ENCODE results near the gene HES7.

HES7 gene

DNA sequence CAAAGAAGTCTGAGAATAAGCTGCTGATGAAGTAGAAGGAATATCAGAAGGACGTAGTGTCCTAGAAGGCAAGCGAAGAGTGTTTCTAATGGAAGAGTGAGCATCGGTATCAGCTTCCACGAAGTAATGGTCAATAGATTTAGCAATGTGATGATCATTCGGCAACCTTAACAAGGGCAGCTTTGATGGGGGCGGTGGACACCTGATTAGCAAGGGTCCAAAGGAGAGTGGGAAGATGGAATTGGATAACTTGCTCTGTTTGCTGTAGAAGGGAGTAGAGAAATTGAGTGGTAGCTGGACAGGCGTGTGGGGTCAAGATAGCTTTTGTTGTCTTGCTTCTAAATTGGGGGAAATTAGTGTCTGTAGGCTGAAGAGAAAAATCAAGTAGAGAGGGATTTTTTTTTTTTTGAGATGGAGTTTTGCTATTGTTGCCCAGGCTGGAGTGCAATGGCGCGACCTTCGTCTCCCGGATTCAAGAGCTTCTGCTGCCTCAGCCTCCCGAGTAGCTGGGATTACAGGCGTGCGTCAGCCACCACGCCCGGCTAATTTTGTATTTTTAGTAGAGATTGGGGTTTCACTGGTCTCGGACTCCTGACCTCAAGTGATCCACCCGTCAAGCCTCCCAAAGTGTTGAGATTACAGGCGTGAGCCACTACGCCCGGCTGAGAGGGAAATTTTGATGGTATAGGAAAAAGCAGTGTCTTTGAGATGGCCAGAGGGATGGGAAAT, 13.9 kb upstream of the HES7 start:
- H3K4me3 ChIP-seq (ENCODE audit: low read length) = peak overlapping the region; percentile 97
- no peaks in the 10 kb centered on the region for H4K20me1 ChIP-seq (ENCODE audit: insufficient read depth, low read length)
- TF ChIP-seq, protein P1, sequence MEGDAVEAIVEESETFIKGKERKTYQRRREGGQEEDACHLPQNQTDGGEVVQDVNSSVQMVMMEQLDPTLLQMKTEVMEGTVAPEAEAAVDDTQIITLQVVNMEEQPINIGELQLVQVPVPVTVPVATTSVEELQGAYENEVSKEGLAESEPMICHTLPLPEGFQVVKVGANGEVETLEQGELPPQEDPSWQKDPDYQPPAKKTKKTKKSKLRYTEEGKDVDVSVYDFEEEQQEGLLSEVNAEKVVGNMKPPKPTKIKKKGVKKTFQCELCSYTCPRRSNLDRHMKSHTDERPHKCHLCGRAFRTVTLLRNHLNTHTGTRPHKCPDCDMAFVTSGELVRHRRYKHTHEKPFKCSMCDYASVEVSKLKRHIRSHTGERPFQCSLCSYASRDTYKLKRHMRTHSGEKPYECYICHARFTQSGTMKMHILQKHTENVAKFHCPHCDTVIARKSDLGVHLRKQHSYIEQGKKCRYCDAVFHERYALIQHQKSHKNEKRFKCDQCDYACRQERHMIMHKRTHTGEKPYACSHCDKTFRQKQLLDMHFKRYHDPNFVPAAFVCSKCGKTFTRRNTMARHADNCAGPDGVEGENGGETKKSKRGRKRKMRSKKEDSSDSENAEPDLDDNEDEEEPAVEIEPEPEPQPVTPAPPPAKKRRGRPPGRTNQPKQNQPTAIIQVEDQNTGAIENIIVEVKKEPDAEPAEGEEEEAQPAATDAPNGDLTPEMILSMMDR (IDR thresholded peaks at IDR 0.05; ENCODE audit: low read depth, low read length) = no peak
- TF ChIP-seq EZH2phosphoT487 (IDR thresholded peaks at IDR 0.05; ENCODE audit: low read depth) = no peak
- no peaks in the 10 kb centered on the region for H3K9me3 ChIP-seq (ENCODE audit: insufficient read depth, low read length)
- H2AFZ ChIP-seq (ENCODE audit: low read depth, low read length) = peak overlapping the region; percentile 92
- H3K36me3 ChIP-seq (replicated peaks; ENCODE audit: low read depth, low read length) = no peaks in the 10 kb centered on the region
- peak overlapping the region; percentile 92; the same call in 1 of the 2 replicates for H3K27ac ChIP-seq (ENCODE audit: low read length)
- H3K9ac ChIP-seq (ENCODE audit: low read length) = peak overlapping the region; percentile 77
- H3K79me2 ChIP-seq (ENCODE audit: low read length) = no peaks in the 10 kb centered on the region
- H3K27me3 ChIP-seq (ENCODE audit: low read depth, low read length) = no peaks in the 10 kb centered on the region
- H3K4me1 ChIP-seq (ENCODE audit: low read length) = peaks cover 5% of the 10 kb centered on the region; the same call in 1 of the 2 replicates
- H3K4me2 ChIP-seq (ENCODE audit: low read length) = peak overlapping the region; percentile 92

DNA sequence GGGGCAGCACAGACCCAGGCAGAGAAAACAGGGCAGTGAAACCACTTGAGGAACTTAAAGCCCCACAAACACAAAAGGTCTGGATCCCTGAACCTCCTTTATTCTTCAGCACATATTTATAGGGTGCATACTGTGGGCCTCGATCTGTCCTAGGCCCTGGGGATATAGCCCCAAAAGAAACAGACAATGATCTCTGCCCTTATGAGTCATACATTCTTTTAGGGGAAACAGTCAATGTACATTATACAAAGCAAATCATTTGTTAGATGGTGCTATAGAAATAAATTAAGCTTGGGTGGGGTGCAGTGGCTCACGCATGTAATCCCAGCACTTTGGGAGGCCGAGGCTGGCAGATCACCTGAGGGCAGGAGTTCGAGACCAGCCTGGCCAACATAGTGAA, 10.0 kb upstream of the HES7 start:
- no peaks in the 10 kb centered on the region for H3K36me3 ChIP-seq (replicated peaks; ENCODE audit: low read depth, low read length)
- H2AFZ ChIP-seq (ENCODE audit: low read depth, low read length) = no peak overlapping the region
- H3K4me1 ChIP-seq (ENCODE audit: low read length) = peaks cover 5% of the 10 kb centered on the region; the same call in 1 of the 2 replicates
- no peak overlapping the region for H3K9ac ChIP-seq (ENCODE audit: low read length)
- H3K79me2 ChIP-seq (ENCODE audit: low read length) = no peaks in the 10 kb centered on the region
- no peak overlapping the region for H3K27ac ChIP-seq (ENCODE audit: low read length)
- H4K20me1 ChIP-seq (ENCODE audit: insufficient read depth, low read length) = no peaks in the 10 kb centered on the region
- no peak overlapping the region for H3K4me3 ChIP-seq (ENCODE audit: low read length)
- no peak overlapping the region for H3K4me2 ChIP-seq (ENCODE audit: low read length)
- TF ChIP-seq, protein P1 (IDR thresholded peaks at IDR 0.05; ENCODE audit: low read depth, low read length) = no peak
- TF ChIP-seq EZH2phosphoT487 (IDR thresholded peaks at IDR 0.05; ENCODE audit: low read depth) = no peak
- no peaks in the 10 kb centered on the region for H3K9me3 ChIP-seq (ENCODE audit: insufficient read depth, low read length)
- 0 out of 2 replicates have a peak, but pooled peaks cover 4% of the 10 kb centered on the region for H3K27me3 ChIP-seq (ENCODE audit: low read depth, low read length)

DNA sequence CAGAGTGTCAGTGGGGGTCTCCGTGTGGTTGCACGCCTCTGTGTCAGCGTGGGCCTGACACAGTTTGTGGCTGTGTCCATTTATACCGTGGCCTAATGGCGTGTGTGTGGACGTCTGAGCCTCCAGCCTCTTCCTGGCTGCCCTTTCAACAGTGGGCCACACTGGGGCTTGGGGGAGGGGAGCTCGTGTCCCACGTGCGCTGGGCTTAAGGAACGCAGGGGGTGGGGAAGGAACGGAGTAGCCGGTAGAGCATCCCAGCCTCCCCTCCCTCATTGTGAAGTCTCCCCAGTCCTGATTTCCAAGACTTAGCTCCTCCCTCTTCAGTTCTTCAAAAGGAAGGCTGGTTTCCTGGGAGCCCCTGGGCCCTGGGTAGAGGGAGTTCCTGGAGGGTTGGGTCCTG, 9.5 kb upstream of the HES7 start:
- Histone ChIP-seq H3K79me2 (ENCODE audit: low read length) (no peaks in the 10 kb centered on the region), H2AFZ (ENCODE audit: low read depth, low read length) (no peak overlapping the region), H3K9me3 (ENCODE audit: insufficient read depth, low read length) (no peaks in the 10 kb centered on the region), H3K27ac (ENCODE audit: low read length) (no peak overlapping the region), H3K36me3 (replicated peaks; ENCODE audit: low read depth, low read length) (no peaks in the 10 kb centered on the region), H3K4me3 (ENCODE audit: low read length) (no peak overlapping the region), H3K9ac (ENCODE audit: low read length) (no peak overlapping the region), H3K4me1 (ENCODE audit: low read length) (peaks cover 5% of the 10 kb centered on the region; the same call in 1 of the 2 replicates), H3K27me3 (ENCODE audit: low read depth, low read length) (0 out of 2 replicates have a peak, but pooled peaks cover 4% of the 10 kb centered on the region), H4K20me1 (ENCODE audit: insufficient read depth, low read length) (no peaks in the 10 kb centered on the region), H3K4me2 (ENCODE audit: low read length) (no peak overlapping the region)
- TF ChIP-seq EZH2phosphoT487 (IDR thresholded peaks at IDR 0.05; ENCODE audit: low read depth) = no peak
- TF ChIP-seq, protein P1 (IDR thresholded peaks at IDR 0.05; ENCODE audit: low read depth, low read length) = no peak

DNA sequence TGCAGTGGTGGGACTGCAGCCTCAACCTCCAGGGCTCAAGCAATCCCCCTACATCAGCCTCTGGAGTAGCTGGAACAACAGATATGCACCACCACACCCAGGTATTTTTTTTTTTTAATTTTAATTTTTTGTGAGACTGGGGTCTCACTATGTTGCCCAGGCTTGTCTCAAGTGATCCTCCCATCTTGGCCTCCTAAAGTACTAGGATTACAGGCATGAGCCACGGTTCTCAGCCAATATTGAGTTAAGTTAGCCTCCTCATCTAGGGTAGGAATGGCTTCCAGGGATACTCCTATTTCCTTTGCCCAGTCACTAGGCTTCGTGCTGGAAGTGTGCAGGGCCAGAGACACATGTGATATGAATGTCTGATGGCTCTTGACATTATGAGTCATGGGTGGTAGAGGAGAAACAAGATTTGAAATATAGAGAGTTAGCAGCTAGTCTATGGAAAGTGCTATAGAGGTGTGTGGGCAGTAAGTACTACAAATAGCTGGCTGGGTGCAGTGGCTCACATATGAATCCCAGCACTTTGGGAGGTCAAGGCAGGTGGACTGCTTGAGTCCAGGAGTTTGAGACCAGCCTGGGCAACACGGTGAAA, 8.0 kb upstream of the HES7 start:
- 0 out of 2 replicates have a peak, but pooled peaks cover 4% of the 10 kb centered on the region for H3K27me3 ChIP-seq (ENCODE audit: low read depth, low read length)
- 0 out of 2 replicates have a peak, but pooled peaks cover 4% of the 10 kb centered on the region for H3K4me1 ChIP-seq (ENCODE audit: low read length)
- no peaks in the 10 kb centered on the region for H3K79me2 ChIP-seq (ENCODE audit: low read length)
- H3K4me2 ChIP-seq (ENCODE audit: low read length) = no peak overlapping the region
- no peaks in the 10 kb centered on the region for H4K20me1 ChIP-seq (ENCODE audit: insufficient read depth, low read length)
- no peak for TF ChIP-seq EZH2phosphoT487 (IDR thresholded peaks at IDR 0.05; ENCODE audit: low read depth)
- TF ChIP-seq, protein P1 (IDR thresholded peaks at IDR 0.05; ENCODE audit: low read depth, low read length) = no peak
- no peak overlapping the region for H3K9ac ChIP-seq (ENCODE audit: low read length)
- no peak overlapping the region for H3K27ac ChIP-seq (ENCODE audit: low read length)
- H3K9me3 ChIP-seq (ENCODE audit: insufficient read depth, low read length) = no peaks in the 10 kb centered on the region
- no peak overlapping the region for H3K4me3 ChIP-seq (ENCODE audit: low read length)
- H3K36me3 ChIP-seq (replicated peaks; ENCODE audit: low read depth, low read length) = no peaks in the 10 kb centered on the region
- no peak overlapping the region for H2AFZ ChIP-seq (ENCODE audit: low read depth, low read length)
